C4-2B (cell line): Measurements from ENCODE around the gene ARMH1.

Experiments
- H3K27ac ChIP-seq: fragments of 450-650 bp; 2 replicates; pipeline ENCODE4 v1.5.1; 2017
- CTCF ChIP-seq: fragments of 450-650 bp; conservative IDR thresholded peaks from 2 replicates; pipeline ENCODE4 v1.5.1; 2017; ENCODE audit warnings: mild to moderate bottlenecking
- ZFX ChIP-seq: fragments of 450-650 bp; IDR thresholded peaks from 2 replicates; pipeline ENCODE4 v1.6.1; 2017

Gene ARMH1

GRCh38 chr1:44730741-44731512, 56.4 kb downstream of the ARMH1 start, which contains the start of gene RNU5D-1:
RNU5D-1 (minus strand) TSS chr1:44731170.
- peak within 1 kb of the TSS; percentile 64 for H3K27ac ChIP-seq
- TF ChIP-seq CTCF (peak; percentile 97), ZFX (no peak)

- TF ChIP-seq CTCF = no peak
- no peak for TF ChIP-seq ZFX
- no peak overlapping the region for H3K27ac ChIP-seq
Measured at GRCh38 chr1:44733365-44733764, 58.9 kb downstream of the ARMH1 start.

GRCh38 chr1:44733784-44734183, 59.3 kb downstream of the ARMH1 start:
- TF ChIP-seq CTCF (no peak), ZFX (no peak)
- H3K27ac ChIP-seq = no peak overlapping the region

GRCh38 chr1:44735992-44736391, 61.5 kb downstream of the ARMH1 start:
- no peak overlapping the region for H3K27ac ChIP-seq
- TF ChIP-seq CTCF (no peak), ZFX (no peak)

- peak overlapping the region; percentile 93 for H3K27ac ChIP-seq
Measured at GRCh38 chr1:44738953-44739306, 64.4 kb downstream of the ARMH1 start.

GRCh38 chr1:44739307-44740178, 65.0 kb downstream of the ARMH1 start, which contains the start of gene KIF2C:
KIF2C (plus strand) TSS chr1:44739837; CDS start chr1:44739933, 96 bp downstream.
- H3K27ac ChIP-seq = peak within 1 kb of the TSS; percentile 93
- TF ChIP-seq CTCF = no peak
- TF ChIP-seq ZFX = no peak

GRCh38 chr1:44740179-44740617, 65.7 kb downstream of the ARMH1 start:
- no peak for TF ChIP-seq CTCF
- TF ChIP-seq ZFX = no peak

More at GRCh38 chr1:44740179-44740617, 65.7 kb downstream of the ARMH1 start:
- peak overlapping the region; percentile 93 for H3K27ac ChIP-seq
